ENCODE measurements around the gene TFG.
"Not testable (repeated sequence)": the region's sequence is repeated elsewhere in the genome, so short reads cannot be mapped to it uniquely, and the experiment has no call there.

DNA sequence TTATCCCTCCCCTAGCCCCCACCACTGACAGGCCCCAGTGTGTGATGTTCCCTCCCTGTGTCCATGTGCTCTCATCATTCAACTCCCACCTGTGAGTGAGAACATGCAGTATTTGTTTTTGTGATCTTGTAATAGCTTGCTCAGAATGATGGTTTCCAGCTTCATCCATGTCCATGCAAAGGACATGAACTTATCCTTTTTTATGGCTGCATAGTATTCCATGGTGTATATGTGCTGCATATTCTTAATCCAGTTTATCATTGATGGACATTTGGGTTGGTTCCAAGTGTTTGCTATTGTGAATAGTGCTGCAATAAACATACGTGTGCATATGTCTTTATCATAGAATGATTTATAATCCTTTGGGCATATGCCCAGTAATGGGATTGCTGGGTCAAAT lies 42.0 kb upstream of the TFG start:
- TF ChIP-seq, protein P1, sequence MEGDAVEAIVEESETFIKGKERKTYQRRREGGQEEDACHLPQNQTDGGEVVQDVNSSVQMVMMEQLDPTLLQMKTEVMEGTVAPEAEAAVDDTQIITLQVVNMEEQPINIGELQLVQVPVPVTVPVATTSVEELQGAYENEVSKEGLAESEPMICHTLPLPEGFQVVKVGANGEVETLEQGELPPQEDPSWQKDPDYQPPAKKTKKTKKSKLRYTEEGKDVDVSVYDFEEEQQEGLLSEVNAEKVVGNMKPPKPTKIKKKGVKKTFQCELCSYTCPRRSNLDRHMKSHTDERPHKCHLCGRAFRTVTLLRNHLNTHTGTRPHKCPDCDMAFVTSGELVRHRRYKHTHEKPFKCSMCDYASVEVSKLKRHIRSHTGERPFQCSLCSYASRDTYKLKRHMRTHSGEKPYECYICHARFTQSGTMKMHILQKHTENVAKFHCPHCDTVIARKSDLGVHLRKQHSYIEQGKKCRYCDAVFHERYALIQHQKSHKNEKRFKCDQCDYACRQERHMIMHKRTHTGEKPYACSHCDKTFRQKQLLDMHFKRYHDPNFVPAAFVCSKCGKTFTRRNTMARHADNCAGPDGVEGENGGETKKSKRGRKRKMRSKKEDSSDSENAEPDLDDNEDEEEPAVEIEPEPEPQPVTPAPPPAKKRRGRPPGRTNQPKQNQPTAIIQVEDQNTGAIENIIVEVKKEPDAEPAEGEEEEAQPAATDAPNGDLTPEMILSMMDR (conservative IDR thresholded peaks at IDR 0.05; ENCODE audit: low read depth in 2 of 2) = not testable (repeated sequence)
- TF ChIP-seq, protein P2, sequence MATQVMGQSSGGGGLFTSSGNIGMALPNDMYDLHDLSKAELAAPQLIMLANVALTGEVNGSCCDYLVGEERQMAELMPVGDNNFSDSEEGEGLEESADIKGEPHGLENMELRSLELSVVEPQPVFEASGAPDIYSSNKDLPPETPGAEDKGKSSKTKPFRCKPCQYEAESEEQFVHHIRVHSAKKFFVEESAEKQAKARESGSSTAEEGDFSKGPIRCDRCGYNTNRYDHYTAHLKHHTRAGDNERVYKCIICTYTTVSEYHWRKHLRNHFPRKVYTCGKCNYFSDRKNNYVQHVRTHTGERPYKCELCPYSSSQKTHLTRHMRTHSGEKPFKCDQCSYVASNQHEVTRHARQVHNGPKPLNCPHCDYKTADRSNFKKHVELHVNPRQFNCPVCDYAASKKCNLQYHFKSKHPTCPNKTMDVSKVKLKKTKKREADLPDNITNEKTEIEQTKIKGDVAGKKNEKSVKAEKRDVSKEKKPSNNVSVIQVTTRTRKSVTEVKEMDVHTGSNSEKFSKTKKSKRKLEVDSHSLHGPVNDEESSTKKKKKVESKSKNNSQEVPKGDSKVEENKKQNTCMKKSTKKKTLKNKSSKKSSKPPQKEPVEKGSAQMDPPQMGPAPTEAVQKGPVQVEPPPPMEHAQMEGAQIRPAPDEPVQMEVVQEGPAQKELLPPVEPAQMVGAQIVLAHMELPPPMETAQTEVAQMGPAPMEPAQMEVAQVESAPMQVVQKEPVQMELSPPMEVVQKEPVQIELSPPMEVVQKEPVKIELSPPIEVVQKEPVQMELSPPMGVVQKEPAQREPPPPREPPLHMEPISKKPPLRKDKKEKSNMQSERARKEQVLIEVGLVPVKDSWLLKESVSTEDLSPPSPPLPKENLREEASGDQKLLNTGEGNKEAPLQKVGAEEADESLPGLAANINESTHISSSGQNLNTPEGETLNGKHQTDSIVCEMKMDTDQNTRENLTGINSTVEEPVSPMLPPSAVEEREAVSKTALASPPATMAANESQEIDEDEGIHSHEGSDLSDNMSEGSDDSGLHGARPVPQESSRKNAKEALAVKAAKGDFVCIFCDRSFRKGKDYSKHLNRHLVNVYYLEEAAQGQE (IDR thresholded peaks at IDR 0.05; ENCODE audit: unreplicated experiment) = not testable (repeated sequence)
- not testable (repeated sequence) for TF ChIP-seq EZH2 (IDR thresholded peaks at IDR 0.05; ENCODE audit: low read depth, unreplicated experiment); JUNB (IDR thresholded peaks at IDR 0.05; ENCODE audit: unreplicated experiment); POLR2AphosphoS5 (IDR thresholded peaks at IDR 0.05; ENCODE audit: low read depth)
